Activated CD8-positive, alpha-beta T cell treated with anti-CD3 and anti-CD28 coated beads for 36 hours (primary cell): ENCODE results near the gene ZGRF1. TPM values are rescaled to one million over a fixed set of nuclear protein-coding genes. Genes with fewer than 3 reads are reported as not detected.

ENCODE experiments used
- ATAC-seq: fragments of 200-7000 bp; cut with Tn5 transposase; one replicate; pipeline ENCODE4 v1.10.0; 2021; ENCODE audit warnings: mild to moderate bottlenecking, moderate library complexity
- CTCF ChIA-PET: fragments of 350-600 bp; sonication (Branson Sonifier 250); formaldehyde crosslinking; loops from one replicate; lab custom pipeline; 2021; ENCODE audit warnings: antibody characterized with exemption; lab: Charles Lee
- POLR2A ChIA-PET: fragments of 350-600 bp; sonication (Branson Sonifier 250); formaldehyde crosslinking; loops from one replicate; lab custom pipeline; 2021; ENCODE audit warnings: antibody characterized with exemption; lab: Charles Lee
- DNase-seq: peaks from one replicate; pipeline ENCODE4 v3.0.0-alpha.2; 2020
- H3K27ac Mint-ChIP-seq: one replicate; pipeline ENCODE4 v1.8.0; 2021; ENCODE audit warnings: mild to moderate bottlenecking, mixed read lengths
- H3K27me3 Mint-ChIP-seq: one replicate; pipeline ENCODE4 v1.8.0; 2021; ENCODE audit warnings: mixed read lengths
- H3K36me3 Mint-ChIP-seq: one replicate; pipeline ENCODE4 v1.8.0; 2021; ENCODE audit warnings: low read depth, mixed read lengths
- H3K4me1 Mint-ChIP-seq: one replicate; pipeline ENCODE4 v1.8.0; 2021; ENCODE audit warnings: low read depth, mixed read lengths
- H3K4me3 Mint-ChIP-seq: one replicate; pipeline ENCODE4 v1.8.0; 2021; ENCODE audit warnings: mild to moderate bottlenecking, moderate library complexity, mixed read lengths
- H3K9me3 Mint-ChIP-seq: one replicate; pipeline ENCODE4 v1.8.0; 2021; ENCODE audit warnings: mixed read lengths
- CTCF ChIP-seq: fragments of 200-600 bp; IDR thresholded peaks from one replicate; pipeline ENCODE4 v1.8.0; 2022; ENCODE audit warnings: antibody characterized with exemption, mild to moderate bottlenecking
- intact Hi-C: fragments of 100-400 bp; cut with micrococcal nuclease; formaldehyde crosslinking; loops from one replicate; pipeline ENCODE4 v1.10.0; 2022
- total RNA-seq, 2 experiments: library from RNA; stranded (reverse); gene quantifications; one replicate each; pipeline ENCODE4 v1.2.3, GENCODE V29; 2021

Gene ZGRF1, protein sequence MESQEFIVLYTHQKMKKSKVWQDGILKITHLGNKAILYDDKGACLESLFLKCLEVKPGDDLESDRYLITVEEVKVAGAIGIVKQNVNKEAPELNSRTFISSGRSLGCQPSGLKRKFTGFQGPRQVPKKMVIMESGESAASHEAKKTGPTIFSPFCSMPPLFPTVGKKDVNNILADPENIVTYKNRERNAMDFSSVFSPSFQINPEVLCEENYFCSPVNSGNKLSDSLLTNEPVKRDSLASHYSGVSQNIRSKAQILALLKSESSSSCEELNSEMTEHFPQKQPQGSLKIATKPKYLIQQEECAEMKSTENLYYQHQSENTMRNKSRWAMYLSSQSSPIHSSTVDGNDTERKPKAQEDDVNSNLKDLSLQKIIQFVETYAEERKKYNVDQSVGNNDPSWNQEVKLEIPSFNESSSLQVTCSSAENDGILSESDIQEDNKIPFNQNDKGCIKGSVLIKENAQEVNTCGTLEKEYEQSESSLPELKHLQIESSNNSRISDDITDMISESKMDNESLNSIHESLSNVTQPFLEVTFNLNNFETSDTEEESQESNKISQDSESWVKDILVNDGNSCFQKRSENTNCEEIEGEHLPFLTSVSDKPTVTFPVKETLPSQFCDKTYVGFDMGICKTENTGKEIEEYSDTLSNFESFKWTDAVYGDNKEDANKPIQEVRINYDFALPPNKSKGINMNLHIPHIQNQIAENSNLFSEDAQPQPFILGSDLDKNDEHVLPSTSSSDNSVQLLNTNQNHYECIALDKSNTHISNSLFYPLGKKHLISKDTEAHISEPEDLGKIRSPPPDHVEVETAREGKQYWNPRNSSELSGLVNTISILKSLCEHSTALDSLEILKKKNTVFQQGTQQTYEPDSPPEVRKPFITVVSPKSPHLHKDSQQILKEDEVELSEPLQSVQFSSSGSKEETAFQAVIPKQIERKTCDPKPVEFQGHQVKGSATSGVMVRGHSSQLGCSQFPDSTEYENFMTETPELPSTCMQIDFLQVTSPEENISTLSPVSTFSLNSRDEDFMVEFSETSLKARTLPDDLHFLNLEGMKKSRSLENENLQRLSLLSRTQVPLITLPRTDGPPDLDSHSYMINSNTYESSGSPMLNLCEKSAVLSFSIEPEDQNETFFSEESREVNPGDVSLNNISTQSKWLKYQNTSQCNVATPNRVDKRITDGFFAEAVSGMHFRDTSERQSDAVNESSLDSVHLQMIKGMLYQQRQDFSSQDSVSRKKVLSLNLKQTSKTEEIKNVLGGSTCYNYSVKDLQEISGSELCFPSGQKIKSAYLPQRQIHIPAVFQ (N-terminal part only)
- 10 to 100 TPM; 45.7 to 47.3 TPM for total RNA-seq

- Mint-ChIP-seq H3K27ac (no peak within 1 kb of the TSS), H3K27me3 (no peaks in the 10 kb centered on the region), H3K9me3 (no peaks in the 10 kb centered on the region), H3K4me3 (no peak within 1 kb of the TSS), H3K36me3 (peaks cover 6% of the 10 kb centered on the region), H3K4me1 (peaks cover 23% of the 10 kb centered on the region)
- intact Hi-C loops, result loop anchor here (10.0 kb wide), 1 partner anchor 298 kb away; no protein-coding TSS in a partner anchor
- peak; percentile 94 for TF ChIP-seq CTCF
- DNase-seq, result peak; percentile 99
- ATAC-seq, result peak; percentile 95
- CTCF ChIA-PET, result interaction anchor here (0.6 to 4.6 kb wide), 6 partner anchors 9 to 127 kb away, joined by 3 to 56 read pairs (median 4); no protein-coding TSS in a partner anchor
- POLR2A ChIA-PET, result interaction anchor here (1.5 kb wide), 1 partner anchor 18 kb away, joined by 3 read pairs; no protein-coding TSS in a partner anchor
These were observed at the start of gene ZGRF1, which contains the start of gene LARP7 for GRCh38 chr4:112636688-112637551. ZGRF1 (minus strand) TSS chr4:112636909; CDS start chr4:112633176, 3,733 bp downstream. LARP7 (plus strand) TSS chr4:112637143; CDS start chr4:112644670, 7,527 bp downstream.

DNA sequence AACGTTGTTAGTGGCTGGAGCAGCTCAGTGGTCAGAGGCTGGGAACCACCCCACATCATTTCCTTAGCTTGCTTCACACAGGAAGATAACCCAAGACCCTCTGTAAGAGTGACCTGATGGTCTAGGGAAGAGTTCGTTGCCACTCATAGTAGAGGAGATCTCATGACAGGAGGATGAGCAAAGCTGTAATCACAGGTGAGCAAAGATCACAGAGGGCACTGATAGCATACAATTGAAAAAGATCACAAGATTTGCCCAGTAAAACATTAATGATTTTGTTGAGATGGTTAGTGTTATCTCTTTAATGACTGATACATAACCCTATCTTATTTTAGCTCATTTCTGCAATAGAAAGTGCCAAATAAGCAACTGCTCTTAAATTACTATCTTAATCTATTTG is 44.3 kb upstream of the ZGRF1 start:
- DNase-seq (no peak), ATAC-seq (no peak)
- TF ChIP-seq CTCF, result no peak
- Mint-ChIP-seq H3K4me1 (no peaks in the 10 kb centered on the region), H3K27me3 (peaks cover 3% of the 10 kb centered on the region), H3K9me3 (no peaks in the 10 kb centered on the region), H3K27ac (no peak overlapping the region), H3K4me3 (no peak overlapping the region), H3K36me3 (no peaks in the 10 kb centered on the region)
- CTCF ChIA-PET, result interaction anchor here (0.8 to 2.4 kb wide), 2 partner anchors 8 to 85 kb away, joined by 3 to 9 read pairs; no protein-coding TSS in a partner anchor
- intact Hi-C loops, result no loop called here
- POLR2A ChIA-PET, result no interaction called here

DNA sequence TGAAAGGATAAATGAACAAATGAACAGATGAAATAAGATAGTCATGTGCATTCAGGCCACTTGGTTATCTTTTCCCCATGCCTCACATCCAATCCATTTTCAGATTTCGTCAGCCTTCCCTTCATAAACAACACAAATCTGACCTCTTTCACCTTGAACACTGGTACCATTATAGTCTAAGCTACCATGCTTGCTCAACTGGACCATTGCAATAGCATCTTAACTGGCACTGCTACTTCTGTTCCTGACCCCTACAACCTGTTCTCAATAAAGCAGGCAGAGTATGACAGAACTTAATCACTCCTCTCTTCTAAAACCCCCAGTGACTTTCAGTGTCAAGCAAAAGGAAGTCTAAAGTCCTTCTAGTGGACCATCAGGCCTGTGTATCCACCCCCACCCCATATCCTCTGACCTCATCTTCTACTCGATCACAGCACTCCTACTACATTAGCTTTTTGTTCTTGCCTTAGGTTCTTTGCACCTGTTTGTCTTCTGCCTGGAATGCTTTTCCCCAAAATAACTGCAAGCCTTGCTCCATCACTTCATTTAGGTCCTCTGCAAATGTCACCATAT is 40.9 kb upstream of the ZGRF1 start:
- Mint-ChIP-seq H3K4me3 (no peak overlapping the region), H3K9me3 (no peaks in the 10 kb centered on the region), H3K27me3 (no peaks in the 10 kb centered on the region), H3K36me3 (no peaks in the 10 kb centered on the region), H3K27ac (no peak overlapping the region), H3K4me1 (no peaks in the 10 kb centered on the region)
- CTCF ChIA-PET, result no interaction called here
- ATAC-seq, result no peak
- POLR2A ChIA-PET, result no interaction called here
- TF ChIP-seq CTCF, result no peak
- DNase-seq, result no peak
- intact Hi-C loops, result no loop called here

GRCh38 chr4:112674376-112674775 is 37.7 kb upstream of the ZGRF1 start:
- no peak for DNase-seq
- H3K36me3 Mint-ChIP-seq, result no peaks in the 10 kb centered on the region
- CTCF ChIA-PET, result interaction anchor here (1.4 to 1.6 kb wide), 2 partner anchors 29 to 91 kb away, joined by 4 to 5 read pairs; no protein-coding TSS in a partner anchor
- H3K4me1 Mint-ChIP-seq, result no peaks in the 10 kb centered on the region
- H3K4me3 Mint-ChIP-seq, result no peak overlapping the region
- ATAC-seq, result no peak
- intact Hi-C loops, result no loop called here
- POLR2A ChIA-PET, result no interaction called here
- H3K27ac Mint-ChIP-seq, result no peak overlapping the region
- no peak for TF ChIP-seq CTCF
- no peaks in the 10 kb centered on the region for H3K9me3 Mint-ChIP-seq
- no peaks in the 10 kb centered on the region for H3K27me3 Mint-ChIP-seq
